Liver (tissue), 3 donors: ENCODE results near the gene EXOC4.

Experiments
- CTCF ChIP-seq: fragments of 150-350 bp; IDR thresholded peaks from 2 replicates; pipeline ENCODE4 v1.5.1; 2017; ENCODE audit warnings: improper control_type of control experiment, low read depth, low read length; ENCODE audit not compliant: missing input control
- FOXA1 ChIP-seq: IDR thresholded peaks from 2 replicates; pipeline ENCODE4 v1.6.1; 2016; ENCODE audit warnings: antibody characterized with exemption
- GABPA ChIP-seq, 2 donors: IDR thresholded peaks in 1 of 2; conservative IDR thresholded peaks in 1 of 2; 2 replicates each; pipeline ENCODE4 v1.6.1; 2016; ENCODE audit warnings: antibody characterized with exemption in 2 of 2, mild to moderate bottlenecking in 1 of 2, moderate library complexity in 1 of 2
- JUND ChIP-seq, 2 donors: IDR thresholded peaks; 2 replicates each; pipeline ENCODE4 v1.6.1; 2016; ENCODE audit warnings: antibody characterized with exemption in 2 of 2
- RAD21 ChIP-seq, 2 donors: IDR thresholded peaks; 2 replicates each; pipeline ENCODE4 v1.6.1; 2016; ENCODE audit warnings: antibody characterized with exemption in 2 of 2, mild to moderate bottlenecking in 2 of 2
- TAF1 ChIP-seq: conservative IDR thresholded peaks from 2 replicates; pipeline ENCODE4 v1.6.1; 2016; ENCODE audit warnings: antibody characterized with exemption, mild to moderate bottlenecking
- YY1 ChIP-seq: IDR thresholded peaks from 2 replicates; pipeline ENCODE4 v1.6.1; 2016; ENCODE audit warnings: antibody characterized with exemption, mild to moderate bottlenecking
- TF ChIP-seq, protein P1 (sequence below): IDR thresholded peaks from 2 replicates; pipeline ENCODE4 v1.6.1; 2016; ENCODE audit warnings: antibody characterized with exemption
- donor health status: healthy.
- donor health status: healthy.

- TF ChIP-seq CTCF (no peak), RAD21 (IDR thresholded peaks at IDR 0.05) (no peak), JUND (IDR thresholded peaks at IDR 0.05) (no peak), FOXA1 (no peak), YY1 (no peak), TAF1 (no peak), GABPA (IDR thresholded peaks at IDR 0.05 in 1 of 2, conservative IDR thresholded peaks at IDR 0.05 in 1 of 2) (no peak)
- TF ChIP-seq, protein P1, sequence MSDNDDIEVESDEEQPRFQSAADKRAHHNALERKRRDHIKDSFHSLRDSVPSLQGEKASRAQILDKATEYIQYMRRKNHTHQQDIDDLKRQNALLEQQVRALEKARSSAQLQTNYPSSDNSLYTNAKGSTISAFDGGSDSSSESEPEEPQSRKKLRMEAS = no peak
Measured at GRCh38 chr7:133744451-133744850, 491.6 kb downstream of the EXOC4 start.
